Choroid plexus epithelial cell (primary cell): Measurements from ENCODE around the gene ARHGEF7.

Experiments
- DNase-seq: peaks from one replicate; pipeline ENCODE4 v3.0.0-alpha.2; 2010; ENCODE audit warnings: low read depth
- H3K4me3 ChIP-seq: 2 replicates; pipeline ENCODE4 v1.5.1; 2011; ENCODE audit warnings: low read depth, mild to moderate bottlenecking, control low read depth, low read length, moderate library complexity
- CTCF ChIP-seq: conservative IDR thresholded peaks from 2 replicates; pipeline ENCODE4 v1.5.1; 2011; ENCODE audit warnings: low read depth, mild to moderate bottlenecking, control low read depth, inconsistent platforms, low read length, moderate library complexity

The ARHGEF7 gene

GRCh38 chr13:111337206-111337605 is 222.1 kb downstream of the ARHGEF7 start:
- TF ChIP-seq CTCF, result no peak
- DNase-seq, result peak; percentile 80
- no peak overlapping the region for H3K4me3 ChIP-seq

GRCh38 chr13:111337741-111338140 is 222.6 kb downstream of the ARHGEF7 start:
- H3K4me3 ChIP-seq, result no peak overlapping the region
- DNase-seq, result peak; percentile 8
- no peak for TF ChIP-seq CTCF

- no peak overlapping the region for H3K4me3 ChIP-seq
- no peak for TF ChIP-seq CTCF
- DNase-seq, result no peak
Measured at GRCh38 chr13:111338841-111339240, 223.7 kb downstream of the ARHGEF7 start.

GRCh38 chr13:111339366-111340143 is 224.4 kb downstream of the ARHGEF7 start:
- no peak for DNase-seq
- no peak overlapping the region for H3K4me3 ChIP-seq
- no peak for TF ChIP-seq CTCF

GRCh38 chr13:111341886-111342285 is 226.8 kb downstream of the ARHGEF7 start:
- H3K4me3 ChIP-seq, result no peak overlapping the region
- no peak for TF ChIP-seq CTCF
- no peak for DNase-seq

GRCh38 chr13:111342721-111343120 is 227.6 kb downstream of the ARHGEF7 start:
- no peak for DNase-seq
- H3K4me3 ChIP-seq, result no peak overlapping the region
- no peak for TF ChIP-seq CTCF

GRCh38 chr13:111343186-111343805 is 228.2 kb downstream of the ARHGEF7 start:
- H3K4me3 ChIP-seq, result no peak overlapping the region
- no peak for TF ChIP-seq CTCF
- DNase-seq, result no peak
